ENCODE results near the gene TMEM51.

GRCh38 chr1:15243275-15244043, 89.9 kb downstream of the TMEM51 start:
- TF ChIP-seq CTCF (conservative IDR thresholded peaks at IDR 0.05 in 1 of 2, IDR thresholded peaks at IDR 0.05 in 1 of 2; ENCODE audit: extremely low read depth in 1 of 2, insufficient read depth in 1 of 2, low read depth in 1 of 2, low read length in 2 of 2) (no peak), EZH2 (IDR thresholded peaks at IDR 0.05; ENCODE audit: borderline replicate concordance, low read length) (no peak)

Measured in mammary epithelial cell (primary cell).